ENCODE measurements around the gene LMCD1.

DNA sequence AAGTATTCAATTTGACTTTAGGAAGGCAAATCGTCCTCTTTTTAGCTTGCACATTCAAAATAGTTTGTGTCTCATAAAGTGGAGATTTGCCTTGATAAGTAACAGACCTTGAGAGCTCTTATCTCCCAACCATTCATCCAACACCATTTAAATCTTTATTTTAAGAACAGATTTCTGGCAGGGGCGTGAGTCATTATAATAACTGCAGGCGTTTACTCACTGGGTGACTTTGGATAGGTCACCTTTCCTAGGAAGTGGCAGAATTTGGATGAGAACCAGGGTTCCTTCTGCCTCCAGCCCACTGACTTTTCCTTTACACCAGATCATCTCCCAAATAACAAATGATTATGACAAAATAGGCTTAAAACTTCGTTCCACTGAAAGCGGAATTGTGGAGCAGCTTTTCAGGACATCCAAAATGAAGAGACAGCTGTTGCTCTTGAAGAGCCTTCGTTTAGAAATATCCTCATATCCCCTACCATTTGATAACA lies 5.0 kb downstream of the LMCD1 start:
- TF ChIP-seq CTCF (conservative IDR thresholded peaks at IDR 0.05 in 1 of 2, IDR thresholded peaks at IDR 0.05 in 1 of 2; ENCODE audit: extremely low read depth in 1 of 2, insufficient read depth in 1 of 2, low read depth in 1 of 2, low read length in 2 of 2) (no peak), EZH2 (IDR thresholded peaks at IDR 0.05; ENCODE audit: borderline replicate concordance, low read length) (no peak)

Data from mammary epithelial cell (primary cell).